Measurements from ENCODE around the gene MIOX.

The MIOX gene

GRCh38 chr22:50456466-50457234 is 30.0 kb upstream of the MIOX start:
- Histone ChIP-seq H3K4me3 (ENCODE audit: low read length) (no peak overlapping the region), H3K9me3 (ENCODE audit: control insufficient read depth, low read length) (no peaks in the 10 kb centered on the region), H3K4me1 (ENCODE audit: control insufficient read depth, insufficient read depth, low read length) (no peaks in the 10 kb centered on the region), H3K36me3 (ENCODE audit: control insufficient read depth, insufficient read depth, low read length, severe bottlenecking) (peaks cover 76% of the 10 kb centered on the region), H3K27me3 (replicated peaks; ENCODE audit: control insufficient read depth, insufficient read depth, low read length) (no peaks in the 10 kb centered on the region), H3K9ac (ENCODE audit: low read length) (no peak overlapping the region)
- no peak for DNase-seq (ENCODE audit: low read depth)

DNA sequence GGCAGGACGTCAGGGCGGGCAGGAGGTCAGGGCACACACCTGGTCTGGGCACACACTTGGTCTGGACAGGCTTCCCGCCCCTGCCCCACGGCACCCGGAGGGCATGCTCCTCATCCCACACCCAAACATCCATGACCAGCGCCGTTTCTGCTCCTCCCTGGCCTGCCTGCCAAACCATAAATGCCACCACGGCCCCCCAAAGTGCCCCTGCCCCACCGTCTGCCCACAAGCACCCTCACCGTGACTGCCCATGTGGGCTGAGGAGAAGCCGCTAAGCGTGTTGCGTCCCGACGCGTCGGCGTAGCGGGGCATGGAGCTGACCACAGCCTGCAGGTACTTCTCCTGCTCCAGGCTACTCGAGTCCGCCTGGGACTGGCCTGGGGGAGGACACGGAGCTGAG is 27.6 kb upstream of the MIOX start:
- Histone ChIP-seq H3K4me1 (ENCODE audit: control insufficient read depth, insufficient read depth, low read length) (no peaks in the 10 kb centered on the region), H3K36me3 (ENCODE audit: control insufficient read depth, insufficient read depth, low read length, severe bottlenecking) (peaks cover 91% of the 10 kb centered on the region), H3K4me3 (ENCODE audit: low read length) (no peak overlapping the region), H3K9ac (ENCODE audit: low read length) (no peak overlapping the region), H3K9me3 (ENCODE audit: control insufficient read depth, low read length) (no peaks in the 10 kb centered on the region), H3K27me3 (replicated peaks; ENCODE audit: control insufficient read depth, insufficient read depth, low read length) (no peaks in the 10 kb centered on the region)
- no peak for DNase-seq (ENCODE audit: low read depth)

- H3K4me1 ChIP-seq (ENCODE audit: control insufficient read depth, insufficient read depth, low read length) = no peaks in the 10 kb centered on the region
- no peaks in the 10 kb centered on the region for H3K9me3 ChIP-seq (ENCODE audit: control insufficient read depth, low read length)
- no peaks in the 10 kb centered on the region for H3K27me3 ChIP-seq (replicated peaks; ENCODE audit: control insufficient read depth, insufficient read depth, low read length)
- peaks cover 91% of the 10 kb centered on the region for H3K36me3 ChIP-seq (ENCODE audit: control insufficient read depth, insufficient read depth, low read length, severe bottlenecking)
- H3K9ac ChIP-seq (ENCODE audit: low read length) = no peak overlapping the region
- DNase-seq (ENCODE audit: low read depth) = no peak
- H3K4me3 ChIP-seq (ENCODE audit: low read length) = no peak overlapping the region
These were observed 27.0 kb upstream of the MIOX start for GRCh38 chr22:50459496-50460140.

GRCh38 chr22:50460938-50461337 is 25.7 kb upstream of the MIOX start:
- Histone ChIP-seq H3K4me3 (ENCODE audit: low read length) (no peak overlapping the region), H3K36me3 (ENCODE audit: control insufficient read depth, insufficient read depth, low read length, severe bottlenecking) (peaks cover 92% of the 10 kb centered on the region), H3K27me3 (replicated peaks; ENCODE audit: control insufficient read depth, insufficient read depth, low read length) (no peaks in the 10 kb centered on the region), H3K9me3 (ENCODE audit: control insufficient read depth, low read length) (no peaks in the 10 kb centered on the region), H3K9ac (ENCODE audit: low read length) (no peak overlapping the region), H3K4me1 (ENCODE audit: control insufficient read depth, insufficient read depth, low read length) (no peaks in the 10 kb centered on the region)
- DNase-seq (ENCODE audit: low read depth) = no peak

DNA sequence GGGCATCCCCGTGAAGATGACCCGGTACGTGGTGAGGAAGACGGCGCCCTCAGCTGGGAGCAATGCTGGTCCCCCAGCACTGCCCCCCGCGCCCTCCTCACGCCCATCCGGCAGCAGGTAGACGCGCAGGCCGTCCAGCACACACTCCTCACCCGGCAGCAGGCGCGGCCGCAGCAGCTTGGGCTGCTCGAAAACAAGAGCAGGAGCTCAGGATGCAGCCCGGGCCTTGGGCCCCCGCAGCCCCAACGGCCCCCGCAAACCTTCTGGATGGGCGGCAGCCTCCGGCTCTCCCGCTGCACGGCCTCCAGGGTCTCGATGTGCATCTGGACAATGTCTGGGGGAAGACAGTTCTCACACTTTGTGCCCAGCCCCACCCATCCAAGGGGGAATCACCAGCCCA is 25.1 kb upstream of the MIOX start:
- DNase-seq (ENCODE audit: low read depth) = no peak
- Histone ChIP-seq H3K9me3 (ENCODE audit: control insufficient read depth, low read length) (no peaks in the 10 kb centered on the region), H3K36me3 (ENCODE audit: control insufficient read depth, insufficient read depth, low read length, severe bottlenecking) (peaks cover 95% of the 10 kb centered on the region), H3K4me1 (ENCODE audit: control insufficient read depth, insufficient read depth, low read length) (no peaks in the 10 kb centered on the region), H3K4me3 (ENCODE audit: low read length) (no peak overlapping the region), H3K9ac (ENCODE audit: low read length) (no peak overlapping the region), H3K27me3 (replicated peaks; ENCODE audit: control insufficient read depth, insufficient read depth, low read length) (no peaks in the 10 kb centered on the region)

GRCh38 chr22:50461979-50462540 is 24.6 kb upstream of the MIOX start:
- no peak overlapping the region for H3K4me3 ChIP-seq (ENCODE audit: low read length)
- H3K4me1 ChIP-seq (ENCODE audit: control insufficient read depth, insufficient read depth, low read length) = no peaks in the 10 kb centered on the region
- no peak for DNase-seq (ENCODE audit: low read depth)
- peaks cover 95% of the 10 kb centered on the region for H3K36me3 ChIP-seq (ENCODE audit: control insufficient read depth, insufficient read depth, low read length, severe bottlenecking)
- no peak overlapping the region for H3K9ac ChIP-seq (ENCODE audit: low read length)
- H3K27me3 ChIP-seq (replicated peaks; ENCODE audit: control insufficient read depth, insufficient read depth, low read length) = no peaks in the 10 kb centered on the region
- no peaks in the 10 kb centered on the region for H3K9me3 ChIP-seq (ENCODE audit: control insufficient read depth, low read length)

DNA sequence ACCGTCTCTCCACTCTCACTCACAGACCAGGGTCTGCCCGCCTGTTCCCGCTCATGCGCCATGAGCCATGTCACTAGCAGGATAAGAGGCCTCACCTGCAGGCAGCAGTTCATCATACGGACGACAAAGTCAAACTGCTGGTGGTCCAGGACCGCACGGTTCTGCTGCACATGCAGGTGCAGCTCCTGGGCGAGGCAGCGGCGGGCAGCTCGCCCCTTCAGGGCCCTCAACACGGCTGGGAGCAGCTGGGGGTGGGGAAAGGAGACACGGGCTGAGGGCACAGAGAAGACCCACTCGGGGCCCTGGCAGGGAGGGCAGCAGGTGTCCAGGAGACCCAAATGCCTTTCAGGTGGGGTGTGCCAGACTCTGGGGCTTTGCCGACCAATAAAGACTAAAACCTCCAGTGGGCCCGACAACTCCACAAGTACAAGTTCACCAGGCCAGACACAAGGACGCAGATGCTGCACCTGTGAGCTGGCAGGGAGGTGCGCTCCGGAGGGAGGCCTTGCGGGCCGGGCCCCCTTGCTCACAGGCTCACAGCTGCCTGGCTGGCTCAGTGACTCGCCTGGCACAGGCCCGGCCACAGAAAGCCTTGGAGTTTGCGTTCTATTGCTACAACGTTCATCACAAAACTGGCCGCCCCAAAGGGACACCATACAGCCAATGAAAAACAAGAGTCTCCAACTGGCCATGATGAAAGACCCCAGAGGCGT is 23.3 kb upstream of the MIOX start:
- no peak for DNase-seq (ENCODE audit: low read depth)
- no peak overlapping the region for H3K4me3 ChIP-seq (ENCODE audit: low read length)
- H3K36me3 ChIP-seq (ENCODE audit: control insufficient read depth, insufficient read depth, low read length, severe bottlenecking) = peaks cover 90% of the 10 kb centered on the region
- H3K4me1 ChIP-seq (ENCODE audit: control insufficient read depth, insufficient read depth, low read length) = no peaks in the 10 kb centered on the region
- no peak overlapping the region for H3K9ac ChIP-seq (ENCODE audit: low read length)
- H3K9me3 ChIP-seq (ENCODE audit: control insufficient read depth, low read length) = no peaks in the 10 kb centered on the region
- H3K27me3 ChIP-seq (replicated peaks; ENCODE audit: control insufficient read depth, insufficient read depth, low read length) = no peaks in the 10 kb centered on the region

DNA sequence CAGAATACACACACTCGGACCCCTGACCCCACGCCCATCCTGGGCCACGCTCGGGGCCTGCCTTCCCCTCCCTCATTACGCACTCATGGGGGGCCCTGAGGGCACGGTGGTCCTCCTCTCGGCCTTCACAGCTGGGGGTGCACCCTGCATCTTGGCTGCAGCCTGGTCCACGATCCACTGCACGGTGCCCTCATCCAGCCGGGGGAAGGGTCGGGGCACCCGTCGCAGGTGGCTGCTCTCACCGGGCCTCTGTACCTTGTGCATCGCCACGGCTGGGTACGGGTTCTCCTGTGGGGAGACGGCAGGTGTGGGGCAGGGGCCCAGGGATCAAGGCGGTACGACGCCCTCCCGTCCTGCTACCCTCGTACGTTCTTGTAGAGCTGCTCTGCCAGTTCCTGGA is 22.2 kb upstream of the MIOX start:
- H3K36me3 ChIP-seq (ENCODE audit: control insufficient read depth, insufficient read depth, low read length, severe bottlenecking) = peaks cover 78% of the 10 kb centered on the region

DNA sequence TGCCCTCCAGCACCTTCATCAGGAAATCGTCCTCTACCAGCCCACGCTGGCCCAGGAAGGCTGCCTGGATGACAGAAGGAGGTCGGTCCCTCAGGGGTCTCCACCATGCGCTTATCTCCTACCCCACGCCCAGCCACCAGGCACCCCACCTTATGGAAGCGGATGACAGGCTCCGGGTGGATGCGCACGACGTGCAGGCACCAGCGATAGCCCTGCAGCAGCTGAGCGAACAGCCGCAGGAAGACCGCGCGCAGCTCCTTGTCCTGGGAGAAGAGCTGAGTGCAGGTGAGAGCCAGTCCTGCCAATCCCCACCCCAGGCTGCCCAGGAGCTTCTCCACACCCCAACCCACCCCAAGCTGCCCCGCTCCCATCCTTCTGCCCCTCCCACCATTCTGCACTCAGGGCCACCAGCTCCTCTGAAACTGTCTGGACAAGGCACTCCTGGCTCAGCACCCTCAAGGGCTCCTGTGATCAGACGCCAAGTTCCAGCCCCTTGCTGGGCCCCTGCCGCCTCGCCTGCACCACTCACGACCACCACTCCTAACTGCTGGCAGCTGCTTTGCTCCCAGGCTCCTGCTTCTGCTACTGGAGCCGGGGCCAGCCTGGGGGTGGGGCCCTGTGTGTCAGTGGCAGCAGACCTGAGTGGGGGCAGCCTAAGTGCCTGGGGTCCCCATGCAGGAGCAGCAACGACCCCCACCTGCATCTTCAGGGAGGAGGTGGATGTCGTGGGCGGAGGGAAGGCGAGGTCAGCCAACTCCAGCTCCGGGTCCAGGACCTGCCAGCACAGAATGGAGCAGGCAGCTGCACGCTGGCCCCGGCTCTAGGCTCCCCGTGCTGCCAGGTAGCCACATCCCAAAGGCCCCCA is 21.4 kb upstream of the MIOX start:
- Histone ChIP-seq H3K27me3 (replicated peaks; ENCODE audit: control insufficient read depth, insufficient read depth, low read length) (no peaks in the 10 kb centered on the region), H3K4me1 (ENCODE audit: control insufficient read depth, insufficient read depth, low read length) (peaks cover 9% of the 10 kb centered on the region), H3K9me3 (ENCODE audit: control insufficient read depth, low read length) (no peaks in the 10 kb centered on the region), H3K9ac (ENCODE audit: low read length) (no peak overlapping the region), H3K4me3 (ENCODE audit: low read length) (no peak overlapping the region), H3K36me3 (ENCODE audit: control insufficient read depth, insufficient read depth, low read length, severe bottlenecking) (peaks cover 70% of the 10 kb centered on the region)
- DNase-seq (ENCODE audit: low read depth) = no peak

More for the DNA sequence above, 22.2 kb upstream of the MIOX start:
- H3K4me3 ChIP-seq (ENCODE audit: low read length) = no peak overlapping the region
- H3K27me3 ChIP-seq (replicated peaks; ENCODE audit: control insufficient read depth, insufficient read depth, low read length) = no peaks in the 10 kb centered on the region
- H3K9me3 ChIP-seq (ENCODE audit: control insufficient read depth, low read length) = no peaks in the 10 kb centered on the region
- no peak for DNase-seq (ENCODE audit: low read depth)
- peaks cover 6% of the 10 kb centered on the region for H3K4me1 ChIP-seq (ENCODE audit: control insufficient read depth, insufficient read depth, low read length)
- no peak overlapping the region for H3K9ac ChIP-seq (ENCODE audit: low read length)

GRCh38 chr22:50467341-50467740 is 19.3 kb upstream of the MIOX start:
- peaks cover 50% of the 10 kb centered on the region for H3K36me3 ChIP-seq (ENCODE audit: control insufficient read depth, insufficient read depth, low read length, severe bottlenecking)
- DNase-seq (ENCODE audit: low read depth) = no peak

More at GRCh38 chr22:50467341-50467740, 19.3 kb upstream of the MIOX start:
- Histone ChIP-seq H3K27me3 (replicated peaks; ENCODE audit: control insufficient read depth, insufficient read depth, low read length) (no peaks in the 10 kb centered on the region), H3K4me3 (ENCODE audit: low read length) (no peak overlapping the region), H3K4me1 (ENCODE audit: control insufficient read depth, insufficient read depth, low read length) (peaks cover 11% of the 10 kb centered on the region), H3K9ac (ENCODE audit: low read length) (no peak overlapping the region), H3K9me3 (ENCODE audit: control insufficient read depth, low read length) (no peaks in the 10 kb centered on the region)
